VCaP (cell line): ENCODE results near the gene RASSF4.

Experiments
- H3K27ac ChIP-seq: fragments of 450-650 bp; 2 replicates; pipeline ENCODE4 v1.5.1; 2017
- CTCF ChIP-seq: fragments of 450-650 bp; conservative IDR thresholded peaks from 2 replicates; pipeline ENCODE4 v1.5.1; 2017; ENCODE audit warnings: mild to moderate bottlenecking, moderate library complexity

Gene RASSF4

DNA sequence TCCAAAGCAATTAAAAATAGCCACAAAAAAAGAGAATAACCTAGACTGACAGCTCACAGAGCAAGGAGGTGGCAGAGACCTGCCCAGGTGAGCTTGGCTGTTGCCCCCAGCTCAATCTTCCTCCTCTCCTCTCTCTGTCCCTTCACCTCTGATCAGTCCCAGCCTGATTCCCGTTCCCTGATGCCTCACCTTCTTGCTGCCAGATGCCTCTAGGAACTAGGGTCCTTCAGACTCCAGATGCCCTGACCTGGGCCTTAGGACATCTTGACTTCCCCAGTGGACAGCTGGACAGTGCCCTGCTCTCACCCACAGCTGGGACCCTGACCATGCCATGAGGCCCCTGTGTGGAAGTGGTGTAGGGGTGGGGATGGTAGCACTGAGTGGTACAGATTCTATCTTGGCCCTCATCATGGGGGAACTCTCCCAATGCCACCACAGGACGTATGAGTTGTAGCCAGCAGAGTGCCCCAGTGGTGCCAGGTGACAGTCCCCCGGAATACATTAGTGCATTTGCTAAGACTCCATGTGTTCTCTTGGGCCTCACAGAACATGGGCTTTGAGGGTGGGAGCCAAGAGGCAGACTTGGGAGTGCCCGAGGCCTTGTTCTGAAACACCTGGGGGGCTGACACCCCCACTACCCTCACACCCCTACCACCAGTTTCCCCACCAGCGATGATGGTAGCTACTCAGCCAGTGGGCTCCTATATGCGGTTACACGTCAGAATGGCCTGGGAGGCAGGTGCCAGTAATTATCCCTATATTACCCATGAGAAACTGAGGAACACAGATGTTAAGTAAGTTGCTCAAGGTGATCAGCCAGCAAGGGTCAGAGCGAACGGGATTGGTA is 17.0 kb downstream of the RASSF4 start:
- H3K27ac ChIP-seq: no peak overlapping the region

DNA sequence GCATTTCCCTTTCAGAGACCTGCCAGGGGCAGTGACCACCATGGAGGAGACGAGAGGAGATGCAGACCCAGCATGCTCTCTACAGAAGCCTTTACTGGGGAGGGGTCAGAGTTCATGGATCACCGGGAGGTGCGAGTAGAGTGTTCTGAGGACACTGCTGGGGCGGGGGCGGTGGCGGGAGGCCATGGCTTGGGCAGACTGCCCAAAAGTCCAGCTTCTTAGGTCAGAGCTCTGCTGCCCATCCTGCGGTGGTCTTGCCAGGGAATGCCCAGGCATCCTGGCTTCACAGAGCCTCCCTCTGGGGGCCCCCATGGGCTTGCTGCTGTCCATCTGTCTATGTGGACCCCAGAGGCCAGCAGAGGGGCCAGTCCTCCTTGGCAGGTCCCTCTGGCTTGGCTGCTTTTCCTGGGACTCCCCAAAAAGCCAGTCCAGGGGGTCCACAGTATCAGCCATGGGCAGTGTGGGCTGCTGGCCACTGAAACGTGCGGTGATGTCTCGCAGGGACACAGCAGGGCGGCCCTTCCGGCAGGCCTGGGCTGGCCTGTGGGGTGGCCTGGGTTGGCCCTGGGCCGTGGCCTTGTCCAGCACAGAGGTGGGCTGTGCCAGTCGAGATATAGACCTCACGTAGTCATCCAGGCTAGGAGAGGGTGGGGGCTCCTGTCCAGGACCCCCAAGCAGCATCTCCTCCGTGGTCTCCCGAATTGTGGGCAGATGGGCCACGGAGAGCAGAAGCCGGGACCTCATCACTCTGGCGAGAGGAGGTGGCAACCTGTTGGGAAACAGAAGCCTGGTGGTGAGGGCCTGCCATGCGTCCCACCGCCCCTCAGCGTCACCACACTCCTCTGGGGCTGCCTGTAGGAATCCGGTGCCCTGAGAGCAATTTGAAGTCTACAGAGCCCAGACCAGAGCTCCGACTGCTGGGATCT is 17.9 kb downstream of the RASSF4 start:
- no peak for TF ChIP-seq CTCF
- peak overlapping the region; percentile 66; the same call in 1 of the 2 replicates for H3K27ac ChIP-seq

More for the DNA sequence above, 17.0 kb downstream of the RASSF4 start:
- TF ChIP-seq CTCF: no peak

- H3K27ac ChIP-seq: peak overlapping the region; percentile 66
- TF ChIP-seq CTCF: no peak
Measured at GRCh38 chr10:44978213-44978569, 18.6 kb downstream of the RASSF4 start.

- no peak for TF ChIP-seq CTCF
- peak within 1 kb of the TSS; percentile 66 for H3K27ac ChIP-seq
Measured at GRCh38 chr10:44978570-44979280, 19.1 kb downstream of the RASSF4 start, which contains the start of gene DEPP1. Gene DEPP1, minus strand, starts transcription at chr10:44978809. Its CDS starts 779 bp downstream, at chr10:44978030.

DNA sequence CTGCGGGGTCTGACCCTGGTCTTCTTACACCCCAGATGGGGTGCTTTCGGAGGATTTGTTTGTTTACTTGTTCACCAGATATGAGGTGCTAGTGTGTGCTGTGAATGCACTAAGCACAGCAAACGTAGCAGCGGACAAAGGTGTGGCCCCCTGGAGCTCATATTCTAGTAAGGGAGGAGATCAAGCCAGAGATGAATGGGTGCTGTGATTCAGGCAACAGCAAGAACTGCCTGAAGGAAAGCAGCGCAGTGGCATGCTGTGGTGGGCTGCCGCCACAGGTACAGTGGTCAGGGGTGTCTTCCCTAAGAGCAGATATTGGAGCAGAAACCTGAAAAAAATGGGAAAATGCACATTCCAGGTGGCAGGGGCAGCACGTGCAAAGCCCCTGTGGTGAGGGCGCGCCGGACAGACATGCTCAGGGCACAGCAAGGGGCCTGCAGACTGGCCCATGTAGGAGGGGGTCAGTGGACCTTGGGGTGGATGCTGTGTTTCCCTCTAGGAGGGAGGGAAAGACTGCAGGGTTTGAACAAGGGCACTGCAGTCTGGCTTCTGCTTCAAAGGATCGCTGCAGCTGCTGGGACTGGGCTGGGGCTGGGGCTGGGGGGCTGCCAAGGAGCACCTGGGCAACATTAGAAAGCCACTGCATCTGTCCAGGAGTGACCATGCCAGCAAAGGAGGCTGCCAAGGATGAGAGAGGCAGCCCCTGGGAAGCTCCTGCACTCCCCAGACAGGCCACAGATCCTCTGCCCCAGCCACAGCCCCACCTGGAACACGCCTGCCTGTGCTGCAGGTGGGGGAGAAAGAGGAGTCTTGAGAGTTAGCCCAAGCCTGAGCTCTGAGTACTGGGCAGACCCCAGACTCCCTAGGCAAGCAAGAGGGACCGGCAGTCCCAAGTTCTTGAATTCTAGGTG is 19.9 kb downstream of the RASSF4 start:
- no peak for TF ChIP-seq CTCF
- peak overlapping the region; percentile 66 for H3K27ac ChIP-seq

- no peak for TF ChIP-seq CTCF
Measured at GRCh38 chr10:44980309-44981171, 20.9 kb downstream of the RASSF4 start.

More at GRCh38 chr10:44980309-44981171, 20.9 kb downstream of the RASSF4 start:
- no peak overlapping the region for H3K27ac ChIP-seq
